Natural killer cell (primary cell): ENCODE results near the gene CRLF3. TPM values are rescaled to one million over a fixed set of nuclear protein-coding genes. Genes with fewer than 3 reads are reported as not detected.
A peak's percentile ranks its signal among the peaks of the same experiment; 100 is the strongest.

Experiments used
- ATAC-seq, 3 donors: fragments of 150-1000 bp in 2 of 3; fragments of 200-7000 bp in 1 of 3; cut with Tn5 transposase; 1 replicate in 1 of 3; 2 replicates in 2 of 3; pipeline ENCODE4 v1.10.0; 2021; ENCODE audit warnings: mild to moderate bottlenecking in 2 of 3, moderate library complexity in 2 of 3
- DNase-seq, 2 donors: peaks; one replicate each; pipeline versions ENCODE4 v3.0.0 to v3.0.0-alpha.2; 2013 to 2021; ENCODE audit warnings: mixed read lengths in 1 of 2
- H3K27ac ChIP-seq: one replicate; pipeline ENCODE4 v1.5.1; 2013; ENCODE audit warnings: mild to moderate bottlenecking, low read length
- H3K27me3 ChIP-seq: one replicate; pipeline ENCODE4 v1.6.1; 2013; ENCODE audit warnings: low read length; ENCODE audit not compliant: control insufficient read depth, insufficient read depth
- H3K36me3 ChIP-seq: one replicate; pipeline ENCODE4 v1.6.1; 2013; ENCODE audit warnings: low read length; ENCODE audit not compliant: control insufficient read depth, insufficient read depth
- H3K4me1 ChIP-seq: one replicate; pipeline ENCODE4 v1.6.1; 2013; ENCODE audit warnings: low read length; ENCODE audit not compliant: control insufficient read depth, insufficient read depth
- H3K4me3 ChIP-seq: one replicate; pipeline ENCODE4 v1.5.1; 2013; ENCODE audit warnings: low read length
- H3K9me3 ChIP-seq: one replicate; pipeline ENCODE4 v1.6.1; 2013; ENCODE audit warnings: low read length; ENCODE audit not compliant: control insufficient read depth, insufficient read depth
- H3K27ac Mint-ChIP-seq, 2 donors: one replicate each; pipeline ENCODE4 v1.8.0; 2022; ENCODE audit warnings: mild to moderate bottlenecking in 2 of 2, mixed read lengths in 2 of 2, moderate library complexity in 1 of 2
- H3K27me3 Mint-ChIP-seq, 2 donors: one replicate each; pipeline ENCODE4 v1.8.0; 2022; ENCODE audit warnings: low read depth in 2 of 2, mixed read lengths in 2 of 2
- H3K36me3 Mint-ChIP-seq: one replicate; pipeline ENCODE4 v1.8.0; 2022; ENCODE audit warnings: mixed read lengths
- H3K4me1 Mint-ChIP-seq, 2 donors: one replicate each; pipeline ENCODE4 v1.8.0; 2022; ENCODE audit warnings: mixed read lengths in 2 of 2
- H3K4me3 Mint-ChIP-seq: one replicate; pipeline ENCODE4 v1.8.0; 2022; ENCODE audit warnings: mild to moderate bottlenecking, moderate library complexity, mixed read lengths
- H3K9me3 Mint-ChIP-seq, 2 donors: one replicate each; pipeline ENCODE4 v1.8.0; 2022; ENCODE audit warnings: mixed read lengths in 2 of 2
- WGBS: methylation state at CpG from one replicate; pipeline ENCODE4 v1.1.7; 2013; ENCODE audit warnings: missing lambda C conversion rate; ENCODE audit not compliant: insufficient coverage; 5-methylcytosine and 5-hydroxymethylcytosine counted together
- intact Hi-C: fragments of 100-400 bp; cut with micrococcal nuclease; formaldehyde crosslinking; loops from one replicate; pipeline ENCODE4 v1.14.2; 2022
- total RNA-seq, 4 donors: library from RNA; stranded (reverse); fragments of 120-200 nt in 1 of 4; gene quantifications; one replicate each; pipeline versions ENCODE4 v1.2.3 to v1.2.4, GENCODE V29; 2013 to 2022
- TF ChIP-seq, protein P1 (sequence below): fragments of 200-600 bp; IDR thresholded peaks from one replicate; pipeline ENCODE4 v1.8.0; 2022; ENCODE audit warnings: antibody characterized with exemption

The CRLF3 gene
- total RNA-seq, 3 donors from 2014 or later (not counting 1 experiment from before 2014, with no cell fraction given) = 49.0 to 89.0 (median 62.2) TPM

DNA sequence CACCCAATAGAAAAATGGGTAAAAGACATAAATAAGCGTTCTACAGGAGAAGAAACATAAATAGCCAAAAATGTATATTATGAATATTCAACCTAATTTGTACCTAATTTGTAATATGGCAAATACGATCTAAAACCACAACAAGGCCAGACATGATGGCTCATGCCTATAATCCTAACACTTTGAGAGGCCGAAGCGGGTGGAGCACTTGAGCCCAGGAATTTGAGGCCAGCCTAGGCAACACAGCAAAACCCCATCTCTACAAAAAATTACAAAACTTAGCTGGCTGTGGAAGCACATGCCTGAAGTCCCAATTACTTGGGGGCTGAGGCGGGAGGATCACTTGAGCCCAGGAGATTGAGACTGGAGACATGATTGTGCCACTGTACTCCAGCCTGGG, 30.1 kb downstream of the CRLF3 start:
- Histone ChIP-seq H3K4me3 (no peak overlapping the region), H3K27me3 (no peaks in the 10 kb centered on the region), H3K27ac (no peak overlapping the region), H3K4me1 (no peaks in the 10 kb centered on the region), H3K9me3 (no peaks in the 10 kb centered on the region), H3K36me3 (peaks cover 69% of the 10 kb centered on the region)
- no peaks in the 10 kb centered on the region for H3K27me3 Mint-ChIP-seq
- peaks cover 22% of the 10 kb centered on the region for H3K36me3 Mint-ChIP-seq
- WGBS = 88% methylated on average over 4 of the region's 5 CpGs
- TF ChIP-seq, protein P1, sequence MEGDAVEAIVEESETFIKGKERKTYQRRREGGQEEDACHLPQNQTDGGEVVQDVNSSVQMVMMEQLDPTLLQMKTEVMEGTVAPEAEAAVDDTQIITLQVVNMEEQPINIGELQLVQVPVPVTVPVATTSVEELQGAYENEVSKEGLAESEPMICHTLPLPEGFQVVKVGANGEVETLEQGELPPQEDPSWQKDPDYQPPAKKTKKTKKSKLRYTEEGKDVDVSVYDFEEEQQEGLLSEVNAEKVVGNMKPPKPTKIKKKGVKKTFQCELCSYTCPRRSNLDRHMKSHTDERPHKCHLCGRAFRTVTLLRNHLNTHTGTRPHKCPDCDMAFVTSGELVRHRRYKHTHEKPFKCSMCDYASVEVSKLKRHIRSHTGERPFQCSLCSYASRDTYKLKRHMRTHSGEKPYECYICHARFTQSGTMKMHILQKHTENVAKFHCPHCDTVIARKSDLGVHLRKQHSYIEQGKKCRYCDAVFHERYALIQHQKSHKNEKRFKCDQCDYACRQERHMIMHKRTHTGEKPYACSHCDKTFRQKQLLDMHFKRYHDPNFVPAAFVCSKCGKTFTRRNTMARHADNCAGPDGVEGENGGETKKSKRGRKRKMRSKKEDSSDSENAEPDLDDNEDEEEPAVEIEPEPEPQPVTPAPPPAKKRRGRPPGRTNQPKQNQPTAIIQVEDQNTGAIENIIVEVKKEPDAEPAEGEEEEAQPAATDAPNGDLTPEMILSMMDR = no peak
- no peaks in the 10 kb centered on the region for H3K9me3 Mint-ChIP-seq
- ATAC-seq (no peak), DNase-seq (no peak)
- intact Hi-C loops = no loop called here
- peaks cover 14% of the 10 kb centered on the region in 2 donors for H3K4me1 Mint-ChIP-seq
- no peak overlapping the region for H3K4me3 Mint-ChIP-seq
- peak overlapping the region; percentile 10 to 23 for H3K27ac Mint-ChIP-seq

GRCh38 chr17:30793282-30793977, 31.1 kb downstream of the CRLF3 start:
- Histone ChIP-seq H3K9me3 (no peaks in the 10 kb centered on the region), H3K4me1 (no peaks in the 10 kb centered on the region), H3K36me3 (peaks cover 71% of the 10 kb centered on the region), H3K27ac (no peak overlapping the region), H3K4me3 (no peak overlapping the region), H3K27me3 (no peaks in the 10 kb centered on the region)
- no peaks in the 10 kb centered on the region for H3K27me3 Mint-ChIP-seq
- intact Hi-C loops = no loop called here
- TF ChIP-seq, protein P1 = no peak
- WGBS = 97% methylated on average over 7 of the region's 9 CpGs
- no peak for DNase-seq
- peak overlapping the region; percentile 10 to 23 for H3K27ac Mint-ChIP-seq
- no peaks in the 10 kb centered on the region for H3K9me3 Mint-ChIP-seq
- peaks cover 22% of the 10 kb centered on the region for H3K36me3 Mint-ChIP-seq
- no peak for ATAC-seq
- H3K4me1 Mint-ChIP-seq = peaks cover 14 to 18% of the 10 kb centered on the region in 2 donors
- H3K4me3 Mint-ChIP-seq = no peak overlapping the region

DNA sequence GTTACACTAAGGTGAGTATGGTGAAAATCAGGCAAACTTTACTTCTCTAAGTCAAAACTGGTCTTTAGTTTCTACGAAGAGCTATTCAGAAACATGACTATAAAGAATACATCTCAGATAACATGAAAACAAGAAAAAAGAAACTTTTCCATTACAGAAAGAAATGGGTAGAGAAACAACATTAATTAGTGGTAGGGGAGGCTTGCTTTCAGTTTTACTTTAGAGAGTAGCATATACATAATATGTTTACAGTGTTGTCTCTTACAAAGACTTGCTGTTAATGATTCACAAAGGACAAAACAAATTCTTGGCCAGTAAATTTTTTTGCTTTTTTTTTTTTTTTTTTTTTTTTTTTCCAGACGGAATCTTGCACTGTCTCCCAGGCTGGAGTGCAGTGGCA, 34.2 kb downstream of the CRLF3 start:
- H3K36me3 Mint-ChIP-seq = peaks cover 13% of the 10 kb centered on the region
- intact Hi-C loops = no loop called here
- peak in 1 of 3 donors; percentile 36 for ATAC-seq
- H3K4me3 Mint-ChIP-seq = peak overlapping the region; percentile 22
- TF ChIP-seq, protein P1 = no peak
- no peaks in the 10 kb centered on the region for H3K27me3 Mint-ChIP-seq
- no peaks in the 10 kb centered on the region for H3K27me3 ChIP-seq
- H3K4me1 Mint-ChIP-seq = peaks cover 7 to 14% of the 10 kb centered on the region in 2 donors
- H3K27ac ChIP-seq = no peak overlapping the region
- no peaks in the 10 kb centered on the region for H3K9me3 Mint-ChIP-seq
- H3K9me3 ChIP-seq = no peaks in the 10 kb centered on the region
- H3K4me1 ChIP-seq = no peaks in the 10 kb centered on the region
- H3K36me3 ChIP-seq = peaks cover 74% of the 10 kb centered on the region
- peak overlapping the region; percentile 77 to 90 for H3K27ac Mint-ChIP-seq
- H3K4me3 ChIP-seq = no peak overlapping the region
- WGBS = 85% methylated on average over 1 of the region's 2 CpGs
- DNase-seq = no peak

GRCh38 chr17:30788918-30789317, 35.6 kb downstream of the CRLF3 start:
- Histone ChIP-seq H3K36me3 (peaks cover 75% of the 10 kb centered on the region), H3K27ac (no peak overlapping the region), H3K27me3 (no peaks in the 10 kb centered on the region), H3K4me3 (no peak overlapping the region), H3K9me3 (no peaks in the 10 kb centered on the region), H3K4me1 (no peaks in the 10 kb centered on the region)
- WGBS = 100% methylated on average over 1 of the region's 2 CpGs
- no peak overlapping the region for H3K4me3 Mint-ChIP-seq
- DNase-seq (no peak), ATAC-seq (no peak)
- no peaks in the 10 kb centered on the region for H3K9me3 Mint-ChIP-seq
- H3K27me3 Mint-ChIP-seq = no peaks in the 10 kb centered on the region
- H3K4me1 Mint-ChIP-seq = peaks cover 7 to 14% of the 10 kb centered on the region in 2 donors
- peaks cover 9% of the 10 kb centered on the region for H3K36me3 Mint-ChIP-seq
- intact Hi-C loops = no loop called here
- TF ChIP-seq, protein P1 = no peak
- H3K27ac Mint-ChIP-seq = peak overlapping the region in 1 of 2 donors; percentile 90
